GM19463 (cell line): ENCODE data around the gene KLHDC9.

Experiments used
- ATAC-seq: cut with Tn5 transposase; IDR thresholded peaks from one replicate; pipeline ENCODE4 v1.9.1; 2021; ENCODE audit warnings: mild to moderate bottlenecking, moderate library complexity; ENCODE audit not compliant: unreplicated experiment

KLHDC9 gene

DNA sequence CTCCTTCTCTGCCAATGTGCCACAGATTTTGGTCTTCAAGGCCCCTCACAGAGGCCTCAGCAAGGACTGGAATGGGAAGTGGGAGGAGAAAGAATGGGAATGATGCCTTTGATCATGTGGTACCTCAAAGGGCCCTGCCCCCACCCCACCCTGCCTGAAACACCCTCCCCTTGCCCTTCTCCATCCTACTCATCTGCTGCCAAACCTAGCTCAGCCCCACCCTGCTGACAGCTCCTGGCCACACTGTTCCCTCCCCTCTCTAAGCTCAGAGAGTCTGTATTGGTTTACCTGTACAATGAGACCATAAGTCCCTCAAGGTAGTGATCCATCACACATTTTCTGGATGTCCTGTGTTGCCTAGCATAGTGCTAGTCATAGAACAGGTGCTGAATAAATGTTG is 21.8 kb upstream of the KLHDC9 start:
- no peak for ATAC-seq

GRCh38 chr1:161077426-161077825 is 20.7 kb upstream of the KLHDC9 start:
- ATAC-seq = no peak

DNA sequence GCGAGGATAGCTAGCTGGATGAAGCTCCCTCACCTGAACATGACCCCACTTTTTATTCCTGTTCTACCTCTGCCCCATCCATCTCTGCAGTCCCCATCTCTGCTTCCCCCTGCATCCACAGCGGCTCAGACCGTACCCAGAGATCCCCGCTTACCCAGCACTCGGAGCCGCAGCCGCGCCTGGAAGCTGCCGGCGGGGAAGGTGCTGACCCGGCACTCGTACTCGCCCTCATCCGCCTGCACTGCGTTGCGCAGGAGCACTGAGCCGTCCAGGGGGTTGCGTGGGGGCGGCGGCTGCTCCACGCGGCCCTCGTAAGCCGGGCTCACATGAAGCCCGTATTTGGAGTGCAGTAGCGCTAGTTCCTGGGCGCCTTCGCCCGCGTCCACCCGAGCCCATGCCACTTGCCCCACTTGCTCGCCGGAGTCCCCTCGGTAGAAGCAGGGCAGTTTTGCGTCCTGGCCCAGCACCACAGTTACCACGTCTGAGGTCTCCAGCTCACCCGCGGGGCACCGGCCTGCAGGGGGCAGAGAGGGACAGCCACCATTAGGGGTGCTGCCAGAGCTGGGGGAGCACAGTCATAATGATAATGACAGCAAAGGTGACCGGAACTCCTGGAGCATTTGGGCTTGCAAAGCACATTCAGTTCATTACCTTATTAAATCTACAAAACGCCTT is 18.6 kb upstream of the KLHDC9 start:
- no peak for ATAC-seq

GRCh38 chr1:161080441-161081405 is 17.4 kb upstream of the KLHDC9 start:
- no peak for ATAC-seq

DNA sequence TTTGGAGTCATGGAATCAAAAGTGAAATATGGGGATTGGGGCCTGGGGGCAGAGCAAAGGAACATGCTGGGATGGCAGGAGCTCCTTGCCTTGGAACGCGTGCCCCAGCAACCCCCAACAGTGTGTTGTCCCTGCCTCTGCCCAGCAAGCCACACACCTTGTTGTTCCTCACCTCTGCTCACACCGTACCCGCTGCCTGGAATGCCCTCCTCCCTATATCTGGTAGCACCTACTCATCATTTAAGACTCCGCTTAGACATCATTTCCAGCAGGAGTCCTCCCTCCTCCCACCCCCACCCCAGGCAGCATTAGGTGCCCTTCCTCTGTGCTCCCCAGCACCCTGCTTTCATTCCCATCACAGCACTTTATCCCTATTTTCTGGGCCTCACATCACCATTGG is 16.6 kb upstream of the KLHDC9 start:
- no peak for ATAC-seq

DNA sequence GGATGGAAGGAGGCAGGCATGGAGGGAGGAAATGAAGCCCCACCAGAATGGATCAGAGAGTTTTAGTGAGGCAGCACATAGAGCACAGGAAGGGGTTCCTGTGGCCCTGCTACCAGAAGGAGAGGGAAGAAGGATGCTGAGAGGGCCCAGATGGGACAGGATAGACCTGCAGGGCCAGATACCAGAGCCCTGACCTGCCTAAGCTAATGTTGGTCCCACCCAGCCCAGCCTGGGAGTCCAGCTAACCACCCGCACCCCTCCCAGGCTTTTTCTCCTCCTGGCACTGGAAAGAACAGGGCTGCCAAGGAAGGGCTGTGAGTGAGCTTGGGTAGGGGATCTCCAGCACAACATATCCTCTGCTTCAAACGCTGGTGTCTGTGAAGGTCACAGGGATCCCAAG is 15.7 kb upstream of the KLHDC9 start:
- no peak for ATAC-seq

- ATAC-seq = no peak
These were observed 15.0 kb upstream of the KLHDC9 start for GRCh38 chr1:161082996-161083747.

DNA sequence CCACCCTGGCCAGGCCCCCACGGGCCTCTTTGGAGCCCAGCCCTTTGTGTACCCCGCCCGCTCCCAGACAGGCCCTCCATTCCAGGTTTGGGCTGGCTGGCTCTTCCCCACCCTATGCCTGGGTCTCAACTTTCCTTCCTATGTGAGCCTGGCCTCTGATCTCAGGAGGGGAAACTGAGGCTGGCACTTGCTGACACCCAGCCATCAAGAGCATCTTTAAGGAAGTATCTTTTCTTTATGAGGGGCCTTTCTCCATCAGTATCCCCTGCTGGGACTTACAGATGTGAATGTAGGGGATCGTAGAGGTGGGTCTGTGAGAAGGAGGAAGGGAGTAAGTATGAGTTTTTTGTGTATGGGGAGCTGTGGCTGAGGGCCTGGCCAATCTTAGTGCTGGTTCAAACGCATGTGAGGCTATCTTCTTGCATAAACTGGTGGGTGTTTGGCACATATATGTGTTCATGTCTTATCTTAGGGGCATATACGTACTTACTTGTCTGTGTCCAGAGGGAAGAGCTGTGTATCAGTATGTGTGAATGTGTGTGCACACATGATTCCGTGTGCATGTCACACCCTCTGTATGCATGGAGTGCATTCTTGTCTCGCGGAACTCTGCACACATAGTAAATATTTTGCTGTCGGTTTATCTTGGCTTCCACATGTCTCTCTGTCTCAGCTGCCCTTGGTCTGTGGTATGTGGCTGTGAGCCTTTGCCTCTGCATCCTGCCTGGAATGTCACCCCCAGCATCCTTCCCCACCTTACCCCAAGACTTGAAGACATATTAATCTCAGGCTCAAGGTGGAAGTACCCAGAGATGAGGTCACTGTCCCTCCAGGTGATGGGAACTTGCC is 14.2 kb upstream of the KLHDC9 start:
- ATAC-seq = no peak

DNA sequence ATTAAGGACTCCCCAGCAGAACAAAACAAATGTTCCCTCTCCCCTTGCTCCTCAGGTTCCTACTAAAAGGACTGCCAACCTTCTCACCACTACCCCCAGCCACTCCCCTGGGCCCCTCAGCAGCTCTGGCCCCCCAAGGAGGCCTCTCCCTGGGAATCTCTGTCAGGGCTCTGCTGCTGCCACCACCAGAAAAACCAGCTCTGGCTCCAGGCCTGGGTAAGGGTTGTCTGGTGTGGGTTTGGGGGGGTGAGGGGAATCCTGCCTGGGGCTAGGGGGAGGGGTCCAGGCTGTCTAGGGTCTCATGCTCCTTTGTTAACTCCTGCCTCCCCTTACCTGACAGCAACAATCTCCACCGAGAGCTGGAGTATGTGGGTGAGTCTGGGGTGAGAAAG is 13.6 kb upstream of the KLHDC9 start:
- ATAC-seq = no peak

- ATAC-seq = no peak
These were observed 13.0 kb upstream of the KLHDC9 start for GRCh38 chr1:161085165-161085564.

GRCh38 chr1:161086457-161086856 is 11.7 kb upstream of the KLHDC9 start:
- ATAC-seq = no peak

DNA sequence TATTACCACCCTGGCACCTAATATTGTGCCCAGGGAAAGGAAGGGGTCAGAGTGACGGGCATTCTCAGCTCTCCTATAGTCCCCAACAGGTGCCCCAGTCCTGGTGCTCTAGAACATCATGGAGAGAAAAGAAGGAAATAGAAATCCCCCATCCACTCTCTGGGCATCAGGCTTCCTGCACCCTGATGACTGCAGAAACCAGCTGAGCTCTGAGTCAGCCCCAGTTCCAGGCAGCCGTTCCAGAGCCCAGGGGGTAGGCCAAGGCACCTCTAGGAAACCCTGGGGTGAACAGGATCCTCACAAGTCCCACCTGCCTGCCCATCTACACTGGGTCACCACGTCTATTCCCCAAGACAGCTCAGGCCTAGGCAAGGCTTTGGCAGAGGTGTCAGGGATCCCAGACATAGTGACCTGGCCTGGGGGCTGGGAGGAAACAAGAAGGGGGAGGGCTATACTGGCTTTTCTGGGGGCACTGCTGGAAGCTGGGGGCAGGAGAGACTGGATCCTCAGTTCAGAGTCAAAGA is 9.5 kb upstream of the KLHDC9 start:
- ATAC-seq = no peak

DNA sequence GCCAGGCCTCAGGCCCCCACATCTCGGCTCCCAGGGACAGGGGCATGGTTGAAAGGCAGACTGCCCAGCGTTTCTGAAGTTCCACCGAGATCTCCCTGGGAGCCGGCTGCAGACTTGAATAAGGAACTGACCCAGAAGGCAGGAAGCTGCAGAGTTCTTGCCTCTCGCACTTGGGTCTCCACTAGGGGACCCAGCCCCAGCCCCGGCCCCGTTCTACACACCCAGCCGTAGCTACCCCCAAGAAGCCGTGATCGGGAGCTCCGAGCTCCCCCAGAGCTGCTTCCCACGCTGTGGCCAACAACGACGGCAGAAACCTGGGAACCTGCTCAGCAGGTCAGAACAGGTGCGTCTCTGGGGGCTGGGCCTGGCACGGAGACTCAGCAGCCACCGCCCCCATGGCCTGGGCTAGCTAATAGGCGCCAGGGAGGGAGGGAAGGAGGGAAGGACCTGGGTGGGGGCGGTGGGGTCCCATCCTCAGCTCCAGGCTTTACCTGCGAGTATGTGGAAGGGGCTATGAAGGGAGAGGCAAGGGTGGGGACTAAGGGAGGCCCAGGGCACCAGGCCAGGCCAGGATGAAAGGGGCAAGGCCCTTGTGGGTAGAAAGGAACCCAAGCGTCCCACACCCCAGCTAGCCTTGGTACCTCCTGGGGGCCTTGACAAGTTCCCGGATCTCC is 8.8 kb upstream of the KLHDC9 start, which contains the start of gene NECTIN4:
Gene NECTIN4 (minus strand): TSS at position 308 of the 674 bp plus-strand sequence. CDS start 262 bp downstream, at position 46.
- no peak for ATAC-seq

DNA sequence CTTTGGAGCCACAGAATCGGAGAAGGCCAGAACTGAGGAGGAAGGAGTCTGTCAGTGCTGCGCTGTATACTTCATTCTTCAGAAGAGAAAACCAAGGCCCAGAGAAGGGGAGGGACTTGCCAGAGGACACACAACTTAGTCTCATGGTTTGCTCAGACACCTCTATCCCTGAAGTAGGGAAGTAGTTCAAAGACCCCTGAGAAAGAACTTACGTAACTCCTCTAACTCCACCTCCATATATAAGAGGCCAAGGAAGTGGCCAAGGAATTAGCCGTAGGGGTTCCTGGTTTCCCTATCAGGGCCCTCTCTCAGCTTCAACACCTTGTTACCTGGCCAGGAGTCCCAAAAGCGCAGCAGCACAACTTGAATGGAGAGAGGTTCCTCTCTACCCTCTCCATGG is 8.2 kb upstream of the KLHDC9 start:
- no peak for ATAC-seq

GRCh38 chr1:161090617-161091016 is 7.5 kb upstream of the KLHDC9 start:
- no peak for ATAC-seq

GRCh38 chr1:161091093-161091492 is 7.1 kb upstream of the KLHDC9 start:
- no peak for ATAC-seq

DNA sequence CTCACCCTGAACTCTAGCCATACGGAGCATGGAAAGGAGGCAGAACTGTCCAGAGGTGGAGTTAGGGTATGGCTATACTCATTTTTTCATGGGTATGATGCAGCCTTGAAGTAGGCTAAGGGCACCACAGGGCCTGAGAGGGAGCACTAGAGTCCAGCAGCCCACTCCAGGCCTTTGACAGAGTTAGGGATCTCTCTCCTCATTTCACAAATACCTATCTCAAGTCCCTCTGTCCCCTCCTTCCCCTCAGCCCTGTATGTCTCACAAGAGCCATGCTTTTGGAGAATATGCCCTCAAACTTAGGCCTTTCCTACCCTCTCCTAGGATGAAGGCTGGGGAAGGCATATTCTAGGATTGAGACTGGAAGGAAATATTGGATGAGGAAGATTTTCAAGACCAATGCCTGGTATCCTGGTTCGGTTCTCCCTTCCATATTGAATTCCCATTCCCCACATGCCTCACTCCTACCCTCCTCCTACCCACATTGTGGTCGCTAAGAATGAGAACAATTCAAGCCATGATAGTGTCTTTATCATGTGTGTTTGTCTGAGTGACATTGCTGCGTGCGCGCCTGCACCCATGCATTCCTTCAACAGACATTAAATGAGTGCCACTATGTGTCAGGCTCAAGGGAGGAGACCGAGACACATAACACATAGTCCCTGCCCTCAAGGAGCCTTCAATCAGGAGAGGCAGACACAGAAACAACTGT is 6.2 kb upstream of the KLHDC9 start:
- ATAC-seq = no peak

DNA sequence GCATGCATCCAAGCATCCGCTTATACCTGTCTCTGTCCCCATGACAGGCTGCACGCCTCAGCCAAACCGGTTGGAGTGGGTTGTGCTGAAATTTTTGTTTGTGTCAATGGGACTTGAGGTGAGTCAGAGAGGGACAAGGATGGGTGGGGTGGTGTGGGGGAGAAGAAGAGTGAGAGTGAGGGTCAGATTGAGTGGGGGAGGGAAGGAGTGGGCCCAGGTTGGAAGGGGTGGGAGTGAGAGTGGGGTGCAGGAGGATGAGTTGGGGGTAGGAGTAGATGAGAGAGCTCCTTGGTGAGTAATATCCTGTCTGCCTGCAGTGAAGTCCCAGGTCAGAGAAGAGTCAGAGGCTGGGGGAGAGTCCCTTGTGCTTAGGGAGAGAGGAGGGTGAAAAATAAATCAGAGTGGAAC is 5.5 kb upstream of the KLHDC9 start:
- no peak for ATAC-seq

DNA sequence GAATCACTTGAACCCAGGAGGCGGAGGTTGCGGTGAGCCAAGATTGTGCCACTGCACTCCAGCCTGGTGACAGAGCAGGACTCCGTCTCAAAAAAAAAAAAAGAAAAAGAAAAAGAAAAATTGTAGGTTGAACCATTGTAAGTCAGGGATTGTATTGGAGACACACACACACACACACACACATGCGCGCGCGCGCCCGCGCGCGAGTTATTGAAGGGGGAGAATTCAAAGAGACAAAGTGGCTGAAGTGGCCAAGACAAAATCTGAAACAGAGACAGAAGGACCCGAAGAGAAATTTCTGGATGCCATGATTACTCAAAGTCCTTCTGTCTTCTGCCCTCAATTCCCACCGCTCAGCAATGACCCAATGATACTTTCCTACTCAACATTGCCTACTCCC is 3.7 kb upstream of the KLHDC9 start:
- no peak for ATAC-seq
